K562 (cell line): ENCODE data around the gene PRKG2. TPM values are rescaled to one million over a fixed set of nuclear protein-coding genes. Genes with fewer than 3 reads are reported as not detected.

Experiments used
- ATAC-seq: fragments of 200-7000 bp; cut with Tn5 transposase; 3 replicates; pipeline ENCODE4 v1.9.1; 2020; ENCODE audit warnings: moderate library complexity
- BruUV-seq: library from RNA; stranded (reverse); fragments of 400-500 nt; replicated peaks from 2 replicates; lab custom pipeline; 2021; lab: Mats Ljungman, UMichigan
- CTCF ChIA-PET: fragments of 300-600 bp; formaldehyde crosslinking; extraction: SDS; loops from one replicate; lab custom pipeline; 2021; ENCODE audit warnings: low intra/inter-chr PET ratio; lab: Yijun Ruan, JAX
- POLR2A ChIA-PET: fragments of 300-600, 350-650 bp; sonication (Branson Sonifier 250); formaldehyde crosslinking; extraction: SDS; loops from one replicate; lab custom pipeline; 2021; ENCODE audit warnings: antibody characterized with exemption, inconsistent platforms; lab: Yijun Ruan, JAX
- DNase-seq, 4 experiments: peaks; one replicate each; pipeline versions ENCODE4 v3.0.0 to v3.0.0-alpha.2; 2011 to 2018; ENCODE audit warnings: low spot score in 3 of 4, mixed read lengths in 3 of 4; ENCODE audit errors: extremely low read depth in 1 of 4
- FAIRE-seq: peaks from 2 replicates; lab custom pipeline; 2011; peaks lifted over from hg19 to GRCh38; lab: Jason Lieb, UNC
- H2AFZ ChIP-seq: 2 replicates; pipeline ENCODE4 v1.6.0; 2011; ENCODE audit warnings: low read depth, low read length, control low read depth, inconsistent platforms
- H3K27ac ChIP-seq: fragments of 200-600 bp; 3 replicates; pipeline ENCODE4 v1.8.0; 2011; ENCODE audit warnings: low read depth, mild to moderate bottlenecking, control low read depth, inconsistent platforms, low read length, moderate library complexity, mixed read lengths; ENCODE audit errors: extremely low read depth
- H3K27me3 ChIP-seq, 2 experiments: fragments of 300-600 bp in 1 of 2; 2 replicates in 1 of 2; 3 replicates in 1 of 2; pipeline versions ENCODE4 v1.6.0 to v1.8.0; 2011; ENCODE audit warnings: inconsistent platforms in 2 of 2, low read length in 2 of 2, mild to moderate bottlenecking in 1 of 2, mixed read lengths in 1 of 2, moderate library complexity in 1 of 2; ENCODE audit not compliant: control insufficient read depth in 2 of 2, insufficient read depth in 2 of 2
- H3K36me3 ChIP-seq: fragments of 300-600 bp; 3 replicates; pipeline ENCODE4 v1.8.0; 2011; ENCODE audit warnings: mild to moderate bottlenecking, low read length, inconsistent platforms; ENCODE audit not compliant: control insufficient read depth, insufficient read depth
- H3K4me1 ChIP-seq, 2 experiments: fragments of 200-600 bp in 1 of 2; replicated peaks in 1 of 2; 2 replicates in 1 of 2; 3 replicates in 1 of 2; pipeline versions ENCODE4 v1.5.1 to v1.8.0; 2011; ENCODE audit warnings: inconsistent platforms in 2 of 2, low read length in 2 of 2, mild to moderate bottlenecking in 1 of 2, mixed read lengths in 1 of 2, moderate library complexity in 1 of 2; ENCODE audit not compliant: control insufficient read depth in 2 of 2, insufficient read depth in 2 of 2
- H3K4me2 ChIP-seq: 2 replicates; pipeline ENCODE4 v1.6.1; 2011; ENCODE audit warnings: low read length, control low read depth, inconsistent platforms, mixed read lengths; ENCODE audit not compliant: insufficient read depth
- H3K4me3 ChIP-seq: fragments of 200-600 bp; sonication (generic), shearing (Covaris generic); 2 replicates; pipeline ENCODE4 v1.5.1; 2016; ENCODE audit warnings: control low read depth, inconsistent platforms
- H3K79me2 ChIP-seq: fragments of 200-600 bp; 3 replicates; pipeline ENCODE4 v1.8.0; 2011; ENCODE audit warnings: low read length, inconsistent platforms; ENCODE audit not compliant: control insufficient read depth, insufficient read depth
- H3K9ac ChIP-seq, 2 experiments: 2 replicates each; pipeline versions ENCODE4 v1.6.0 to v1.6.1; 2011; ENCODE audit warnings: low read depth in 2 of 2, low read length in 2 of 2, control low read depth in 1 of 2, inconsistent platforms in 1 of 2, mild to moderate bottlenecking in 1 of 2, mixed read lengths in 1 of 2; ENCODE audit not compliant: insufficient read depth in 1 of 2
- H3K9me1 ChIP-seq: one replicate; pipeline ENCODE4 v1.6.0; 2011; ENCODE audit warnings: inconsistent platforms, mild to moderate bottlenecking, low read length, moderate library complexity; ENCODE audit not compliant: control insufficient read depth, insufficient read depth
- H3K9me3 ChIP-seq: replicated peaks from 2 replicates; pipeline ENCODE4 v1.5.1; 2011; ENCODE audit warnings: low read depth, low read length, inconsistent platforms; ENCODE audit not compliant: control insufficient read depth, insufficient read depth
- H4K20me1 ChIP-seq: replicated peaks from 2 replicates; pipeline ENCODE4 v1.6.1; 2011; ENCODE audit warnings: low read length, inconsistent platforms, mixed read lengths; ENCODE audit not compliant: control insufficient read depth, insufficient read depth
- CBX5 ChIP-seq: IDR thresholded peaks from 2 replicates; pipeline ENCODE4 v1.6.1; 2014; ENCODE audit warnings: low read depth, borderline replicate concordance
- CHD2 ChIP-seq: IDR thresholded peaks from 2 replicates; pipeline ENCODE4 v1.6.1; 2011; ENCODE audit warnings: low read depth, low read length
- DDX20 ChIP-seq: fragments of 450-650 bp; IDR thresholded peaks from 2 replicates; pipeline ENCODE4 v1.6.1; 2016; ENCODE audit warnings: missing genetic modification characterization, low read depth, mild to moderate bottlenecking, missing compliant biosample characterization, moderate library complexity
- HINFP ChIP-seq: fragments of 450-650 bp; conservative IDR thresholded peaks from 2 replicates; pipeline ENCODE4 v1.6.1; 2016; ENCODE audit warnings: missing genetic modification characterization, low read depth, mild to moderate bottlenecking, control low read depth, missing compliant biosample characterization
- NELFE ChIP-seq: IDR thresholded peaks from 2 replicates; pipeline ENCODE4 v1.6.1; 2011; ENCODE audit warnings: mild to moderate bottlenecking; ENCODE audit not compliant: insufficient read depth, insufficient read length
- PTRF ChIP-seq: fragments of 450-650 bp; IDR thresholded peaks from 2 replicates; pipeline ENCODE4 v1.6.1; 2016; ENCODE audit warnings: mild to moderate bottlenecking, missing genetic modification characterization, missing compliant biosample characterization
- RBM25 ChIP-seq: fragments of 200-400 bp; formaldehyde crosslinking; IDR thresholded peaks from 2 replicates; pipeline ENCODE4 v1.6.1; 2018; ENCODE audit warnings: low read length, low read depth, moderate library complexity; ENCODE audit not compliant: severe bottlenecking
- RFX1 ChIP-seq: fragments of 450-650 bp; IDR thresholded peaks from 2 replicates; pipeline ENCODE4 v1.6.1; 2016; ENCODE audit warnings: mild to moderate bottlenecking, moderate library complexity
- SLC30A9 ChIP-seq: fragments of 250-450 bp; sonication (Bioruptor Pico); IDR thresholded peaks from 2 replicates; pipeline ENCODE4 v1.8.0; 2022; ENCODE audit warnings: mild to moderate bottlenecking, moderate library complexity
- ZNF277 ChIP-seq: fragments of 250-450 bp; sonication (Bioruptor Pico); IDR thresholded peaks from 2 replicates; pipeline ENCODE4 v1.8.0; 2022; ENCODE audit warnings: inconsistent platforms, mild to moderate bottlenecking, moderate library complexity, borderline replicate concordance
- ZNF75A ChIP-seq: fragments of 450-650 bp; formaldehyde crosslinking; IDR thresholded peaks from 2 replicates; pipeline ENCODE4 v1.4.0; 2020; ENCODE audit warnings: mild to moderate bottlenecking
- ZNF766 ChIP-seq: fragments of 200-800 bp; sonication (Bioruptor generic); conservative IDR thresholded peaks from 2 replicates; pipeline ENCODE4 v1.6.1; 2016; ENCODE audit warnings: missing genetic modification characterization, missing compliant biosample characterization
- WGBS: fragments of 100-300 bp; shearing (Covaris generic); methylation state at CpG from one replicate; pipeline ENCODE4 v1.1.6; 2016; ENCODE audit warnings: low coverage, mixed read lengths; ENCODE audit not compliant: insufficient coverage; ENCODE audit errors: missing lambda C conversion rate; 5-methylcytosine and 5-hydroxymethylcytosine counted together
- in situ Hi-C: fragments of 300-500 bp; cut with MboI; formaldehyde crosslinking; loops from 4 replicates; pipeline ENCODE4 v1.15.0; 2018; ENCODE audit warnings: inconsistent platforms, mixed read lengths
- intact Hi-C: fragments of 100-400 bp; cut with micrococcal nuclease; formaldehyde crosslinking; loops from 2 replicates; pipeline ENCODE4 v1.14.2; 2022
- polyA plus RNA-seq, 8 experiments: library from polyadenylated mRNA; depleted of rRNA in 4 of 8; stranded (reverse) in 5 of 8; unstranded in 3 of 8; fragments of >200 nt; fragmentation: Nextera tagmentation in 2 of 8; fragmentation: Illumina TruSeq in 1 of 8; extraction: Ambion mirVana in 2 of 8; extraction: Trizol in 1 of 8; gene quantifications; 2 replicates each; pipeline versions ENCODE4 v1.2.1 to v1.2.3, GENCODE V29; 2011 to 2014; ENCODE audit warnings: inconsistent platforms in 1 of 8, missing spikeins in 1 of 8
- total RNA-seq, 7 experiments: library from RNA; depleted of rRNA in 6 of 7; stranded (reverse); fragments of >200 nt in 6 of 7; fragmentation: Illumina TruSeq in 2 of 7; extraction: Trizol in 2 of 7; gene quantifications; 2 replicates each; pipeline versions ENCODE4 v1.2.1 to v1.2.3, GENCODE V29; 2011 to 2021; ENCODE audit warnings: low replicate concordance in 1 of 7
- TF ChIP-seq, protein P1 (sequence below), 3 experiments: IDR thresholded peaks in 2 of 3; conservative IDR thresholded peaks in 1 of 3; 2 replicates each; pipeline ENCODE4 v1.5.1; 2011 to 2012; ENCODE audit warnings: low read length in 3 of 3, mild to moderate bottlenecking in 3 of 3, control low read depth in 2 of 3, improper control_type of control experiment in 1 of 3, inconsistent platforms in 1 of 3, low read depth in 1 of 3, mixed read lengths in 1 of 3, moderate library complexity in 1 of 3; ENCODE audit not compliant: insufficient read depth in 2 of 3

PRKG2 gene
- total and polyA plus RNA-seq, 9 of the 15 experiments (the other 6 are each of a cell fraction or from before 2014, with no cell fraction given), result 0.01 to 0.68 (median 0.34) TPM

- ChIA-PET CTCF (no interaction called here), POLR2A (interaction anchor here (2.0 kb wide), 1 partner anchor 8 kb away, joined by 5 read pairs; no protein-coding TSS in a partner anchor)
- BruUV-seq, result no TSS peak
- Histone ChIP-seq H3K4me3 (no peak overlapping the region), H3K4me1 (no peaks in the 10 kb centered on the region), H3K27ac (no peak overlapping the region), H4K20me1 (no peaks in the 10 kb centered on the region), H3K4me2 (no peak overlapping the region), H3K9me1 (no peaks in the 10 kb centered on the region), H3K79me2 (no peaks in the 10 kb centered on the region), H3K36me3 (no peaks in the 10 kb centered on the region), H3K27me3 (no peaks in the 10 kb centered on the region), H3K9me3 (no peaks in the 10 kb centered on the region), H2AFZ (no peak overlapping the region), H3K9ac (no peak overlapping the region)
- intact Hi-C loops (no loop called here), in situ Hi-C loops (loop anchor here (25.0 kb wide), 1 partner anchor 253 kb away; no protein-coding TSS in a partner anchor)
- DNase-seq (no peak), ATAC-seq (no peak), FAIRE-seq (no peak)
- TF ChIP-seq ZNF75A (CRISPR knock-in tag) (no peak), SLC30A9 (no peak), RFX1 (no peak), PTRF (tag) (no peak), ZNF766 (CRISPR knock-in tag) (no peak), DDX20 (tag) (no peak), CHD2 (no peak), NELFE (no peak), HINFP (no peak), CBX5 (no peak), RBM25 (no peak), ZNF277 (CRISPR knock-in tag) (no peak)
- TF ChIP-seq, protein P1, sequence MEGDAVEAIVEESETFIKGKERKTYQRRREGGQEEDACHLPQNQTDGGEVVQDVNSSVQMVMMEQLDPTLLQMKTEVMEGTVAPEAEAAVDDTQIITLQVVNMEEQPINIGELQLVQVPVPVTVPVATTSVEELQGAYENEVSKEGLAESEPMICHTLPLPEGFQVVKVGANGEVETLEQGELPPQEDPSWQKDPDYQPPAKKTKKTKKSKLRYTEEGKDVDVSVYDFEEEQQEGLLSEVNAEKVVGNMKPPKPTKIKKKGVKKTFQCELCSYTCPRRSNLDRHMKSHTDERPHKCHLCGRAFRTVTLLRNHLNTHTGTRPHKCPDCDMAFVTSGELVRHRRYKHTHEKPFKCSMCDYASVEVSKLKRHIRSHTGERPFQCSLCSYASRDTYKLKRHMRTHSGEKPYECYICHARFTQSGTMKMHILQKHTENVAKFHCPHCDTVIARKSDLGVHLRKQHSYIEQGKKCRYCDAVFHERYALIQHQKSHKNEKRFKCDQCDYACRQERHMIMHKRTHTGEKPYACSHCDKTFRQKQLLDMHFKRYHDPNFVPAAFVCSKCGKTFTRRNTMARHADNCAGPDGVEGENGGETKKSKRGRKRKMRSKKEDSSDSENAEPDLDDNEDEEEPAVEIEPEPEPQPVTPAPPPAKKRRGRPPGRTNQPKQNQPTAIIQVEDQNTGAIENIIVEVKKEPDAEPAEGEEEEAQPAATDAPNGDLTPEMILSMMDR (IDR thresholded peaks at IDR 0.05 in 2 of 3, conservative IDR thresholded peaks at IDR 0.05 in 1 of 3; ENCODE audit: insufficient read depth in 2 of 3, low read depth in 1 of 3, low read length in 3 of 3), result no peak
- 0% methylated on average over 3 of the region's 3 CpGs for WGBS
These were observed 130.4 kb downstream of the PRKG2 start for GRCh38 chr4:81084634-81085033.
